ENCODE results near the gene PAK4. TPM values are rescaled to one million over a fixed set of nuclear protein-coding genes. Genes with fewer than 3 reads are reported as not detected.

PAK4 gene
- polyA plus RNA-seq, 1 donor from 2014 or later, result 3.7 TPM

- no peak overlapping the region for H3K4me3 Mint-ChIP-seq
- peaks cover 0 to 12% (median 9%) of the 10 kb centered on the region in 3 donors for H3K4me1 Mint-ChIP-seq
- no peaks in the 10 kb centered on the region for H3K9me3 Mint-ChIP-seq
- H3K27ac Mint-ChIP-seq, result no peak overlapping the region
- H3K36me3 Mint-ChIP-seq, result peaks cover 5% of the 10 kb centered on the region
- no peaks in the 10 kb centered on the region for H3K27me3 Mint-ChIP-seq
These were observed 31.0 kb downstream of the PAK4 start for GRCh38 chr19:39156326-39157230.

GRCh38 chr19:39157275-39157996 lies 31.9 kb downstream of the PAK4 start:
- Mint-ChIP-seq H3K36me3 (peaks cover 5% of the 10 kb centered on the region), H3K4me3 (no peak overlapping the region), H3K27ac (no peak overlapping the region), H3K4me1 (peaks cover 0 to 12% (median 9%) of the 10 kb centered on the region in 3 donors), H3K9me3 (no peaks in the 10 kb centered on the region), H3K27me3 (no peaks in the 10 kb centered on the region)

- peaks cover 0 to 13% (median 12%) of the 10 kb centered on the region in 3 donors for H3K4me1 Mint-ChIP-seq
- no peaks in the 10 kb centered on the region for H3K27me3 Mint-ChIP-seq
- H3K27ac Mint-ChIP-seq, result no peak overlapping the region
- peaks cover 5% of the 10 kb centered on the region for H3K36me3 Mint-ChIP-seq
- H3K4me3 Mint-ChIP-seq, result no peak overlapping the region
- H3K9me3 Mint-ChIP-seq, result no peaks in the 10 kb centered on the region
These were observed 32.4 kb downstream of the PAK4 start for GRCh38 chr19:39157997-39158389.

GRCh38 chr19:39158646-39159260 lies 33.2 kb downstream of the PAK4 start:
- Mint-ChIP-seq H3K4me1 (peaks cover 0 to 14% (median 13%) of the 10 kb centered on the region in 3 donors), H3K4me3 (no peak overlapping the region), H3K9me3 (no peaks in the 10 kb centered on the region), H3K27ac (peak overlapping the region in 1 of 3 donors; percentile 59), H3K27me3 (no peaks in the 10 kb centered on the region), H3K36me3 (peaks cover 5% of the 10 kb centered on the region)

- Mint-ChIP-seq H3K36me3 (peaks cover 1% of the 10 kb centered on the region), H3K4me3 (no peak overlapping the region), H3K9me3 (no peaks in the 10 kb centered on the region), H3K27ac (no peak overlapping the region), H3K4me1 (peaks cover 0 to 17% (median 8%) of the 10 kb centered on the region in 3 donors), H3K27me3 (no peaks in the 10 kb centered on the region)
These were observed 34.9 kb downstream of the PAK4 start for GRCh38 chr19:39160523-39160861.

GRCh38 chr19:39160889-39161672 lies 35.5 kb downstream of the PAK4 start:
- Mint-ChIP-seq H3K4me3 (no peak overlapping the region), H3K9me3 (no peaks in the 10 kb centered on the region), H3K27ac (peak overlapping the region in 1 of 3 donors; percentile 23), H3K36me3 (peaks cover 1% of the 10 kb centered on the region), H3K4me1 (peaks cover 0 to 12% (median 8%) of the 10 kb centered on the region in 3 donors), H3K27me3 (no peaks in the 10 kb centered on the region)

DNA sequence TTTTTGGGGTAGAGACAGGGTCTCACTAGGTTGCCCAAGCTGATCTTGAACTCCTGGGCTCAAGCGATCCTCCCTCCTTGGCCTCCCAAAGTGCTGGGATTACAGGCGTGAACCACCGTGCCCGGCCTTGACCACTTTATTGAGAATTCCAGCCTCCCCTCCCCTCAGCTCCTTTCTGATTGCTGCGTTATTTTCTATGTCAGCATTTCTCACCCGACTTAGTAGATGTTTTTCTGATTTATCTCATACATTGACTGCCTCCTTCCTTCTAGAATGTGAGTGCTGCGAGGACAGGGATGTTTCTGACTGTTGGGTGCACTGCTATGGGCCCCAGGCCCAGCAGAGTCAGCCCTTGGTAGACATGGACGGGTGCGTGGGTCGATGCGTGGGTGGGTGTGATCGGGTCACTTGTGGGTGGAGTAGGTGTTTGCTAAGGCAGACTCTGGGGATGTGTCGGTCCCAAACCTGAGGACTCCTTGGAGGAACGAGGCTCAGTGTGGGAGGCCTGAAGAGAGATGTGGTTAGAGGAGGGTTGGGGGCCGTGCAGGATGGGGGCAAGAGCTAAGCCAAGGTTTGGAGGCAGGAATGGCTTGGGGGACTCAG lies 37.0 kb downstream of the PAK4 start:
- H3K36me3 Mint-ChIP-seq, result peaks cover 1% of the 10 kb centered on the region
- H3K4me1 Mint-ChIP-seq, result peaks cover 0 to 10% (median 8%) of the 10 kb centered on the region in 3 donors
- no peak overlapping the region for H3K27ac Mint-ChIP-seq
- H3K4me3 Mint-ChIP-seq, result no peak overlapping the region
- no peaks in the 10 kb centered on the region for H3K9me3 Mint-ChIP-seq
- no peaks in the 10 kb centered on the region for H3K27me3 Mint-ChIP-seq

DNA sequence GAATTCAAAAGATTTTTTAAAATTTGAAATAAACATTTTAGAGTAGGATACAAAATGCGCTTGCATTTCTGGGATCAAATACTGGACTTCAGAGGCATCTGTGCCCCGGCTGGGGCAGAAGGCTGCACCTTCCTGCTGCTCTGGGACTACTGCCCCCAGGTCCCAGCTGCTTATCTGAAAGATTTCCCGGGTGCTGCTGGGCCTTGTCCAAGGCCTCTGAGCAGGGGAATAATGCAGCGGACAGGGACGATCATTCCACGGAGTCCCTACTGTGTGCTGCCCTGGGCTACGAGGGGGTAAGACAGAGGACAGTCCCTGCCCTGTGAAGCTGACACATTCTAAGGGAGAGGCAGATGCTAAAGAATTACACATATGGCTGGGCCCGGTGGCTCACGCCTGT lies 38.0 kb downstream of the PAK4 start:
- H3K27me3 Mint-ChIP-seq, result no peaks in the 10 kb centered on the region
- H3K27ac Mint-ChIP-seq, result no peak overlapping the region
- H3K9me3 Mint-ChIP-seq, result no peaks in the 10 kb centered on the region
- no peak overlapping the region for H3K4me3 Mint-ChIP-seq
- peaks cover 0 to 10% (median 4%) of the 10 kb centered on the region in 3 donors for H3K4me1 Mint-ChIP-seq
- no peaks in the 10 kb centered on the region for H3K36me3 Mint-ChIP-seq

DNA sequence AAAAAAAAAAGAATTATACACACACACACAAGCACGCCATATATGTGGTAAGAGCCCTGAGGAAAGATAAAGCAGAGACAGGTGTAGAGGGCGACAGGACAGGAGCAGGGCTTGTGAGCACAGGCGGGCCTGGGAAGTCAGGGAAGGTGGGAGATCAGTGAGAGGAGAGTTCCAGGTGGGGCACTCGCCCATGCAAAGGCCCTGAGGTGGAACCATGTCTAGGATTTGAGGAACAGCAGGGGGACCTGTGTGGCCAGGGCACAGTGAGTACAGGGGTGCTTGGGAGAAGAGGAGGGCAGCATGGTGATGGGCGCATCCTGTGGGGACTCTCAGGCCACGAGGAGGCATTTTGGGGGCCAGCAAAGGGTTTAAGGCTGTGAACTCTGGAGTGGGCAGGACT lies 38.7 kb downstream of the PAK4 start:
- Mint-ChIP-seq H3K36me3 (no peaks in the 10 kb centered on the region), H3K27ac (no peak overlapping the region)

GRCh38 chr19:39165857-39166256 lies 40.3 kb downstream of the PAK4 start:
- Mint-ChIP-seq H3K27me3 (no peaks in the 10 kb centered on the region), H3K36me3 (no peaks in the 10 kb centered on the region), H3K9me3 (no peaks in the 10 kb centered on the region), H3K4me1 (peaks cover 0 to 8% (median 1%) of the 10 kb centered on the region in 3 donors), H3K4me3 (peak overlapping the region in 1 of 4 donors; percentile 17), H3K27ac (no peak overlapping the region)

More for the DNA sequence above, 38.7 kb downstream of the PAK4 start:
- Mint-ChIP-seq H3K4me1 (peaks cover 0 to 9% (median 4%) of the 10 kb centered on the region in 3 donors), H3K9me3 (no peaks in the 10 kb centered on the region), H3K4me3 (no peak overlapping the region), H3K27me3 (no peaks in the 10 kb centered on the region)

GRCh38 chr19:39166571-39167391 lies 41.2 kb downstream of the PAK4 start:
- no peaks in the 10 kb centered on the region for H3K27me3 Mint-ChIP-seq

GRCh38 chr19:39167461-39168257 lies 42.1 kb downstream of the PAK4 start:
- Mint-ChIP-seq H3K4me3 (no peak overlapping the region), H3K36me3 (no peaks in the 10 kb centered on the region), H3K27me3 (no peaks in the 10 kb centered on the region), H3K9me3 (no peaks in the 10 kb centered on the region), H3K4me1 (peaks cover 0 to 6% (median 0%) of the 10 kb centered on the region in 3 donors), H3K27ac (no peak overlapping the region)

More at GRCh38 chr19:39166571-39167391, 41.2 kb downstream of the PAK4 start:
- H3K4me3 Mint-ChIP-seq, result no peak overlapping the region
- no peak overlapping the region for H3K27ac Mint-ChIP-seq
- peaks cover 0 to 8% (median 1%) of the 10 kb centered on the region in 3 donors for H3K4me1 Mint-ChIP-seq
- no peaks in the 10 kb centered on the region for H3K36me3 Mint-ChIP-seq
- no peaks in the 10 kb centered on the region for H3K9me3 Mint-ChIP-seq
